Measurements from ENCODE around the gene TCEAL3.
"Not testable (repeated sequence)": the region's sequence is repeated elsewhere in the genome, so short reads cannot be mapped to it uniquely, and the experiment has no call there.

TCEAL3 gene, protein sequence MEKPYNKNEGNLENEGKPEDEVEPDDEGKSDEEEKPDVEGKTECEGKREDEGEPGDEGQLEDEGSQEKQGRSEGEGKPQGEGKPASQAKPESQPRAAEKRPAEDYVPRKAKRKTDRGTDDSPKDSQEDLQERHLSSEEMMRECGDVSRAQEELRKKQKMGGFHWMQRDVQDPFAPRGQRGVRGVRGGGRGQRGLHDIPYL

DNA sequence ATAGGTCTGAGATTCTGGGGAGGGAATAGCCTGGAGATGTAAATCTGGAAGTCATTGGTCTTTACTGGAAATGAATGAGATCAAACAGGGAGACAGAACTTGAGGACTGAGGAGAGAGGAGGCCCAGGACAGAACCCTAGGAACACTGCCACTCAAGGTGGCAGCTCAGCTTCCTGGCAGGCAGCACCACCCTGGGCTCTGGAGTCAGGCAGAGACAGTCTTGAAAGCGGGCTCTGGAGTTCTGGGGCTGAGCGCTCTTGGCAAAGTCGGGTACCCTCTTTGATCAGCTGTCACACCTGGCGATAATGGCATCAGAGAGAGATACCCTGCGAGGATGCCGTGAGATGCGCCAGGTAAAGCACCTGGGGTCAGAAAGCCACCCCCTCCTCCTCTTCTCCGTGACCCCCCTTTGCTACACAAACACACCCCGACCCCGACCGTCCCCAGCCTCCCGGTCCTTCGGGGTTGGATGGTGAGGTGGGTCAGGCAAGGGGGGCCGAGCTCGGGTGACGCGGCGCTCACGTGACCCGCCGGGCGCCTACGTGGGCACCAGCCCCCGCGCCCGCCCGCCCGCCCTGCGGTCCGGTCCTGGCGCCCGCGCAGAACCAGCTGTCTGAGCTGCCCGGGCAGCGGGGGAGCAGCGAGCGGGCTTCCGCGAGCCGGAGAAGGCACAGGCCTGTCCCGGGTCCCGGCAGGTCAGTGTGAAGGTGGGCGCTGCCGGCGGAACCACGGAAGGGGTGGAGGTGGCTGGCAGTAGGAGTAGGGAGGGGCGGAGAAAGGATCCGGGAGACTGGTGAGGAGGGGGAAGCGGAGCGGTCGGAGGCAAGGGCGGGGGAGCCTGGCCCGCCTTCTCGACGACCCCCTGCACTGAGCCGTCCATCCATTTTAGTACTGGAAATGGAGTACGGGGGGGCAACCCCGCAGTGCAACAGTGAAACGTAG lies at the start of gene TCEAL3:
TSS of gene TCEAL3 (plus strand) at position 600 of the 942 bp plus-strand sequence. CDS start 1,102 bp downstream, outside the sequence.
- peak; percentile 54 for DNase-seq

DNA sequence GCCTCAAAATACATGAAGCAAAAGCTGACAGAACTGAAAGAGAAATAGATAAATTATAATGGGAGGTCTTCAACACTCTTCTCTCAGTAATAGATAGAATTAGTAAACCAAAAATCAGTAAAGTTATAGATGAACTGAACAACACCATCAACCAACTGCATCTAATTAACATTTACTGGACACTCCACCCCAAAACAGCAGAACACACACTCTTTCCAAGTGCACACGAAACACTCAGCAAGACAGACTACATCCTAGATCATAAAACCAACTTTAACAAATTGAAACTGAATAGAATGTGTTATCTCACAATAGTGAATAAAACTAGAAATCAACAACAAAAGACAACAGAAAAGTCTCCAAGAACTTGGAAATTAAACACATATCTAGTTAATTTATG lies 47.5 kb upstream of the TCEAL3 start:
- no peak for DNase-seq

DNA sequence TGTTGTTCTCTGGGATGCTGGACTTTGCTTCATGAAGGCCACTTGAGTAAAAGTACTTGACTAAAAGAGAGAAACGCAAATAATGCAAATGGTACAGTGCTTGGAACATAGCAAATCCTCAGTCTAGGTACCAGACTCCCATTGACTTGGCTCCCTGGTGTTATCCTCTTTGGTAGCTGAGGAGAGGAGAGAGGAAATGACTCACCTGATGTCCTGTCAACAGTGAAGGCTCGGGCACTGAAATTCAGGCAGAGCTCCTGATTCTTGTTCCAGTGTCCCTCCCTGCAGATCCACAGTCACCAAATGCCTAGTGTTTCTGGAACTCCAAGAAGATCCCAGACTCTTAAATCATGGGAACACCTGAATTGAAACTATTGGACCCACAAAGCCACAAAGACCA lies 45.0 kb upstream of the TCEAL3 start:
- no peak for DNase-seq

DNA sequence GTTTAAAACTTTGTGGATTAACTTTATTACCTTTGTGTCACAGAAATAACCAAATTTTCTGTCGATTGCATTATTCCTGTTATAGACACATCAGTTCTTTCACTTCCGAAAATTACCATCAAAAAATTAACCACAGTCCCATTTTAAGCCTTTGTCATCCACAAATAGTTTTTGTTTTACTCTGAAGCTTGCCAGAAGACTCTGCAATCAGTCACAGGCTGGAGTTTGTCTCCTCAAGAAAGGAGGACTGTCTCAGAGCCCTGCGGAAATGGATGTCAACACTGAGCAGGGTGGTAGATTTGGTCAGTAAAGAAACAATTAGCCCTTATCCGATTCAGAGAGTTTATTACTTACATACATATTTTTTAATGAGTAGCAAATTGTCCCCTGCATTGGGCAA lies 42.6 kb upstream of the TCEAL3 start:
- no peak for DNase-seq

DNA sequence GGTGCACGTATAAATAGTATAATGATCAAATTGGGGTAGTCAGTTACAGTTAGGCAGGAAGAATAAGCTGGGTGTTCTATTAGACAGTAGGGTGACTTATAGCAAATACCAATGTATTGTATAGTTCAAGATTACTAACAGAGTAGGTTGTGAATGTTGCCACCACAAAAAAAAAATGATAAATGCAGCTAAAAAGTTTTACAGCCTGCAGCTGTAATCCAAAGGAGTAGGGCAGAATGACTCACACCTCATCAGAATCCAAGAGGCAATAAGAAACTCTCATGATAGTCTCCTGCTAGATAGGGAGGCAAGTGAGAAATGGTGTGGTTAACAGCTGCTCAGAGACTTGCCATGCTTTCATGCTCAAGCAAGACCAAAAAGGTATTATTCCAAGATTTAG lies 42.0 kb upstream of the TCEAL3 start:
- DNase-seq: no peak

DNA sequence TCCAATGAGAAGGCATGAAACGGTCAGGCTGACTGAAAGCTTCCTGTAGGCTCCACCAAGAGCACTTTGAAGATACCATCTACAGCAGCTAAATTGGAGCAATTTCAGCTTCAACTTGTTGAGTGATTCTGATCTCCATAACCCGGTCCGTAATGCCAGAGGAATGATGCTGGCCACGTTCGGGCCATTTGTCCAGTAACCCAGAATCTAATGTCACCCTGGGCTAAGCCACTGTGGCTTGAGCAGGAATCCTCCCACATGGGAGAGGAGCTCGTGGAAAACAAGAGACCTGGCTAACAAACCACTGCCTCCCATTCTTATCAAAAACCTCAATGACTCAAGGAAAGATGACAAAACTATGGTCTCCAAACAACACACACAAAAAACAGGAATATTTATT lies 36.6 kb upstream of the TCEAL3 start:
- no peak for DNase-seq

DNA sequence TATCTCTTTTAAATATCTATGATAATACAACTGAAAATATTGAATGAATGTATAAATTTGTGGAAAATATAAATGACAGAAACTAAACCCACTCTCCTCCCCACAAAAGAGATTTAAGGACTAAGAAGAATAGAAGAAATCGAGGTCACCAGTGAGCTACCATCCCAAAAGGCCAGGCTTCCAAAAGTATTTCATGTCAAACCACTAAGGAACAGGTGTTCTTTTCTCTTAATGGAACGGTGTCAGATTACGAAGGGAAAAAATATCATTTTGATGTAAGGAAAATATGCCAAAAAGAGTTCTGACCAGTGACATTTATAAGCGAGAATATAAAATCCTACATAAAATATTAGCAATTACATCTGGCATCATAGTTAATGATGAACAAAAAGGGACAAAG lies 36.0 kb upstream of the TCEAL3 start:
- no peak for DNase-seq

DNA sequence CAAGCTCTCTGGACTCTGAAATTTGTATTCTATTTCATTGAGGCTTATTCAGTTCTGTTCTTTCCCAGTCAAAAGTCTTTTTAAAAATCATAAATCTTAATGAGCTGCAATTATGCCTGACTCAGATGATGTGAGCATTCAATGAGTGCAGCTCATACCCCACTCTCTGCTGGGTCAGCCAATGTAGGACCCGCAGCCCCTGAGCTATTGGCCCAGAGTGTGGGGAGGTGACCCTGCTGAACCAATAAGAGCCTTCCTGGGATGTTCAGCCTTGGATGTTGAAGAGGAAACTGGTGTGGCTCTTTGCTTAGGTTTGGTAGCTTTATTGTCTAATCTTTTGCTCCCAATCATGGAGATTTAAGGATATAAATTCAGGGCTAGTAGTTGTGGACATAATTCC lies 34.6 kb upstream of the TCEAL3 start:
- DNase-seq: no peak

DNA sequence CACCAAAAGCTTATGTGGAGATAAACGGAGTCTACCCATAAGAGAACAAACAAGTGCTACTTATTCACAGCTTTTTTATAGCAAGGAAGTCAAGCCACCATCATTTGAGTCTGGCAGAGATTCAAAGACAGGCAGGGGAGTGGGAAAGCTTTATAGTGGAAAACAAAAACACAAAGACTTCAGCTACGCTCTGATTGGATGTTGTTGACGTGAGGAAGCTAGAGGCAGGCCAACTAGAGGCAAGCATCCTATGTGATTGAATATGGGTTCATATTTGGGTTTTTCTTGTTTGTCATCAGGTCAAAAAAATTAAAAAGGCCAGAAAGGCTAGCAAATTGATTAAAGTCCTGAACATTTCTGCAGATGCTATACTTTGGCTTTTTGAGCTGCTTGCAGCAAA lies 23.2 kb upstream of the TCEAL3 start:
- peak; percentile 4 for DNase-seq

DNA sequence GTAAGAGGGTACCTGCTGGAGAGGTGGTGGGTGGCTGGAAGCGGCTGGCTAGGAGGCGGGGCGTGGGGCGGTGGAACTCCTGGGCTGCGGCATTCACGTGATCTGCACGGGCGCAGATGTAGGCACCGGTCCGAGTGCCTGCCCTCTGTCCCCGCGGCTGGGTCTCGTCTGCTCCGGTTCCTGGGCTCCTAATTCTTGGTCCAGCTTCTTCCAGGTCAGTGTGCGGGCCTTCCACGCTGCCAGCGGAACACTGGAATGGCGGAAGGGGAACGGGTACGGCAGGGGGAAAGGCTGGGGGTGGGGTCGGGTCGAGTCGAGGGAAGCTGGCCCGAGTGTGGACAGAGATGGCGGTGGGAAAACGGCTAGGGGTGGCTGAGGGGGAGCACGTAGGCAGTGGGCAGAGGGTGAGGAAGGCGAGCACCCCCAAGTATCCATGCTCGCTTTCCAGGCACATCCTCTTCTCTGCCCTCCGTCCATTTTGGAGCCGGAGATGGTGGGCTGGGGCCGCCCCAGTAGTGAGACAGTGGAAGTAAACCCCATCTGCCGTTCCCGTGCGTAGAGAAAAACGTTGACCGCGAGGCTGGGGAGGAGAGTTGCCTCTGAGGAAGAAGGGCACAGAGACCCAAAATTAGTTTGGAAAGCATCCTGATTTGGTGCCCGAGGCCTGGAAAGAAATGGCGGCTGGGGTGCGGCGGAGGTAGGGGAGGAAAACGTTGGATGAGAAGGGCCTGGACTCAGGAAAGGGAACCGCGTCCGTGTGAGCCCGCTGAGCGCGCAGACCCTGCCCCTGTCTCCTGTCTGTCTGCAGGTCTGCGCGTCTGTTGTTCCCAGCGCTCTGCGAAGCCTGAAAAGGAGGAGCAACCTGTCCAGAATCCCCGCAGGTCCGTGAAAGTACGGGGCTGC lies 22.1 kb upstream of the TCEAL3 start, which contains the start of gene TCEAL4:
TSS of gene TCEAL4 (plus strand) at position 105 of the 903 bp plus-strand sequence. CDS start 1,161 bp downstream, outside the sequence.
- peak; percentile 63 for DNase-seq

DNA sequence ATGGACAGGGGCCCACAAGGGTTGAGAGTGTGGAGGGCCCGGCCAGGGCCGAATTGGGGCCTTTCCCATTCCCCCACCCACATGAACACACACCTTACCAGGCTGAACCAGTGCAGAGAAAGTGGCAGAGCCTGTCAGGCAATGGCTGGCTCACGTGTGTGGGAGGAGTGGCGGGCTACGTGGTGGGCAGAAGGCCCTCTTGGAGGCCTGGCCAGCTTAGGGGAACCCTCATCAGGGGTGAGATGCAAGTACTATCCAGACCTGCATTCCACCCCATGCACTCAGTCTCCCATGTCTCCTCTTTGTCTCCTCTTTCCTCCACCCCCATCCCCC lies 21.5 kb upstream of the TCEAL3 start:
- peak; percentile 6 for DNase-seq

DNA sequence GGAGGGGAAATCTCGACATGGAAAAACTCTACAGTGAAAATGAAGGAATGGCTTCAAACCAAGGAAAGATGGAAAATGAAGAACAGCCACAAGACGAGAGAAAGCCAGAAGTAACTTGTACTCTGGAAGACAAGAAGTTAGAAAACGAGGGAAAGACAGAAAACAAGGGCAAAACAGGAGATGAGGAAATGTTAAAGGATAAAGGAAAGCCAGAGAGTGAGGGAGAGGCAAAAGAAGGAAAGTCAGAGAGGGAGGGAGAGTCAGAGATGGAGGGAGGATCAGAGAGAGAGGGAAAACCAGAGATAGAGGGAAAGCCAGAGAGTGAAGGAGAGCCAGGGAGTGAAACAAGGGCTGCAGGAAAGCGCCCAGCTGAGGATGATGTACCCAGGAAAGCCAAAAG lies 21.1 kb upstream of the TCEAL3 start:
- no peak for DNase-seq

DNA sequence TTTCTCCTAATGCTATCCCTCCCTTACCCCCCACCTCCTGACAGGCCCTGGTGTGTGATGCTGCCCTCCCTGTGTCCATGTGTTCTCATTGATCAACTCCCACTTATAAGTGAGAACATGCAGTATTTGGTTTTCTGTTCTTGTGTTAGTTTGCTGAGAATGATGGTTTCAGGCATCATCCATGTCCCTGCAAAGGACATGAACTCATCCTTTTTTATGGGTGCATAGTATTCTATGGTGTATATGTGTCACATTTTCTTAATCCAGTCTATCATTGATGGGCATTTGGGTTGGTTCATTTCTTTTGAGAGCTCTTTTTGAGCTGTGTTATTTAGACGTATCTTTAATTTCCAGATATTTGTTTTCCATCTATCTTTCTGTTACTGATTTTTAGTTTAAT lies 15.5 kb upstream of the TCEAL3 start:
- DNase-seq: not testable (repeated sequence)

DNA sequence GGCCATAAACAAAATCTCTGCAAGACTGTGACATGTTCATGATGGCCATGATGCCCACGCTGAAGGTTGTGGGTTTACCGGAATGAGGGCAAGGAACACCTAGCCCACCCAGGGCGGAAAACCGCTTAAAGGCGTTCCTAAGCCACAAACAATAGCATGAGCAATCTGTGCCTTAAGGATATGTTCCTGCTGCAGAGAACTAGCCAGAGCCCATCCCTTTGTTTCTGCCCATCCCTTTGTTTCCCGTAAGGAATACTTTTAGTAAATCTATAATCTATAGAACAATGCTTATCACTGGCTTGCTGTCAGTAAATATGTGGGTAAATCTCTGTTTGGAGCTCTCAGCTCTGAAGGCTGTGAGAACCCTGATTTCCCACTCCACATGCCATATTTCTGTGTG lies 12.6 kb upstream of the TCEAL3 start:
- DNase-seq: not testable (repeated sequence)

DNA sequence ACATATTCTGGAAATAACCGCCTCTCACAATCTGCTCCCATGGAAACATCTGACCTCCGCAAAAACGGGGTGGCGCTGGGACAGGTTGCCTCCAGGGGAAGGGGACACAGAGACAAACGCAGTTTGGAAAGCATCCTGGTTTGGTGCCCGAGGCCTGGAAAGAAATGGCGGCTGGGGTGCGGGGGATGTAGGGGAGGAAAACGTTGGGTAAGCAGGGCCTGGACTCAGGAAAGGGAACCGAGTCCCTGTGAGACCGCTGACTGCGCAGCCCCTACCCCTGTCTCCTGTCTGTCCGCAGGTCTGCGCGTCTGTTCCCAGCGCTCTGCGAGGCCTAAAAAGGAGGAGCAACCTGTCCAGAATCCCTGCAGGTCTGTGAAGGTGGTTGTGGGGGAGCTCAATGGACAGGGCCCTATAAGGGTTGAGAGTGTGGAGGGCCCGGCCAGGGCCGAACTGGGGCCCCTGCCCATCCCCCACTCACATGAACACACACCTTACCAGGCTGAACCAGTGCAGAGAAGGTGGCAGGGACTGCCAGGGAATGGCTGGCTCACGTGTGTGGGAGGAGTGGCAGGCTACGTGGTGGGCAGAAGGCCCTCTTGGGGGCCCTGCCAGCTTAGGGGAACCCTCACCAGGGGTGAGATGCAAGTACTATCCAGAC lies 672 bp downstream of the TCEAL3 start:
- no peak for DNase-seq

DNA sequence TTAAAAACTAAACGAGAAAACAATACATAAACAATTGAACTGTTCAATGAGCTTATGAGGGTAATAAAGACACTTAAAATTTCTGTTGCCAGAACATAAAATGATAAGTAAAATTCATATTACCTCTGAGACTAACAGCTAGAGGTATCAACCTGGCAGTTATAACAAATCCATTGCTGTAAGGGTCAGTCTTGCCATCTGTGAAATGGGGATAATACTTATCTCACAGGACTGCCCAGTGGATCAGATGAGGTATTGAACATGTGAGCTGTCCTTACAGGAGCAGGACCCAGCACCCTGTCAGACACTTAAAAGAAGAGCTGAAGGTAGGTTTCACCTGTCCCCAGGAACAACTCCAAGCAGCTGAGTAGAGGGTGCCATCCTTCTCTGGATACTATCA lies 2.5 kb downstream of the TCEAL3 start:
- DNase-seq: no peak

DNA sequence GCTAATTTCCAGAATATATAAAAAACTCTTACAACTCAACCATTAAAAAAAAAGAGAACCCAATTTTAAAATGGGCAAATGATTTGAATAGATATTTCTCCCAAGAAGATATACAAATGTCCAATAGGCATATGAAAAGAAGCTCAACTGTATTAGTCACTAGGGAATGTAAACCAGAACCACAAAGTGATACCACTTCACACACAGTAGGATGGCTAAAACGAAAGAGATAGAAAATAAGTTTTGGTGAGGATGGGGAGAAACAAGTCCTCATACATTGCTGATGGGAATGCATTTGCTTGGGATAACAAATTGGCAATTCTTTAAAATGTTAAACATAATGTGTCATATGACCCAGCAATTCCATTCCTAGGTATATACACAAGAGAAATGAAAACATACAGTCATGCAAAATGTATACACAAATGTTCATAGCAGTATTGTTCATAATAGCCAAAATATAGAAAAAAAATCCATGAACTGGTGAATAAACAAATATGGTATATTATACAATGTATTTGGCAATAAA lies 5.7 kb downstream of the TCEAL3 start:
- no peak for DNase-seq

DNA sequence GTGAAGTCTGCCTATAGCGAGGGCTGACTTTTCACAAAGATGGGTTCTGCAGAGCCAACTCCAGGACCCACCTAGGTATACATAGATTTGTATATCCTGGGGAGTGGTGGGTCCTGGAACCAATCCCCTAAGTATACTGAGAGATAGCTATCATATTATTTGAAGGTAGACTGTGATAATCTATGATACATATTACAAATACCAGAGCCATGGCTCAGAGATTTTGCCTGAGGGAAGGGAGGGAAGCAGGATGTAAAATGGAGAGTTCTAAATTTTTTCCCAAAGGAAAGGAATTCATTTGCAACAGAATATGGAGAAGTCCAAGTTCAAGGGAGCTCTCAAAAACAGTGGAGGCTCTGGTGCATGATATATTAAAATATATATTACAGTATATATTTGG lies 7.2 kb downstream of the TCEAL3 start:
- no peak for DNase-seq

DNA sequence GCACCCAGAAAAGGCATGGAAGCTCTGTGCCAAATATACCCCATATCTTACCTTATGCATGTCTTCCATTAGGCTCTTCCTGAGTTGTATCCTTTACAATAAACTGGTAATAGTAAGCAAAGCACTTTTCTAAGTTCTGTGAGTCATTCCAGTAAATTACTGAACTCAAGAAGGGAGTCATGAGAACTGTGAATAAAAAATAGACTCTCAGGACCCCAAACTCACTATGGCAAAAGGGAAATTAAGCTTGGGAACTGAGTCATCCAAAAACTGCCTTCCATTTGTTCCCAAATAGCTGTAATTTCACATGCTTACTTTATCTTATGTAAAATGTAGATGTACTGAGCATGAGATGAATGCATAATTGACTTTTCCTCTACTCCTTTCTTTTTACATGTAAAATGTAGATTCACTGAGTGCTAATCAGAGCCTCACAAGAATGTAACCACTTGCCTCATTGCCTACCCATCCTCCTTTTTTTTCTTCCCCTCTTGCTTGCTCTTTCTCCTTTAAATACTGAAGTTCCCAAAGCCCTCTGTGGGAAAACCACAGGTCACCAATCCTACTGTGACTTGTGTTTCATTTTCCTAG lies 8.1 kb downstream of the TCEAL3 start:
- DNase-seq: no peak

DNA sequence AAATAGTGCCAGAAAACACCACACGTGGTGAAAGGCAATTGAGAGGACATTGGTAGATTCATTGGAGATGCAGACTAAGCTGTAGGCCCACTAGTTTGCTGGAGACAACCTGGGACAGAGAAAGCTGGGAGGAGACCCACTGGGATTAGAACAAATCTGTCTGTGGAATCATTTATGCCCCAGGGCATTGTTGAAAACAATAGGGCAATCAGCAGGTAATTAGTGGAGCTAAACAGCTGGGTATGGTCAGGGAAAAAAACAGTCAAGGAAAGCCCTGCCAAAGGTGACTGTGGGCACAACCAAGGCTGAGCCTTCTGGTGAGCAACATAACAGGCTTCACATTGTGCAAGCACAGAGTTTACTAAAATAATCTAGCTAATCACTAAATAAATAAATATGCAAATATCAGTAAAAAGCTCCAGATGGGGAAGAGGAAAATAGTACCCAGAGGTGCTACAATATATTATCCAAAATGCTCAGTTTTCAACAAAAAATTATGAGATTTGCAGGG lies 9.0 kb downstream of the TCEAL3 start:
- no peak for DNase-seq

DNA sequence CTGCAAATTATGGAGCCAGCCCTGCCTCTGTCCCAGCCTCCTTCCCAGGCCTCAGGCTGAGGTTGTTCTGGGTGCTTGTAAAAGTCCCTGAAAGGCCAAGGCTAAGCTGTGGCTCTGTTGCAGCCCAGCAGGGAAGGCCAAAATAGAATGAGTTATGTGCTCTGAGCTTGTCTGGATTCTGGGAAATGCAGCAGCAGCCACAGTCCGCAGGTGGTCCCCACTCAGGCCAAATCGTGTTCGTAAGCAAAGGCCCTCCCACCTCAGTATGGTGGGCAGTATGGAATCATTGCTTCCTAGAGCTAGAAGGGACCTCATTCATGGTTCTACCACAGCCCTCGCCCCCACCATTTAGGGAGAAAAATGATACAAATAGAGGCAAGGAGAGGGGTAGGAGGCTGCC lies 16.3 kb downstream of the TCEAL3 start:
- DNase-seq: no peak

DNA sequence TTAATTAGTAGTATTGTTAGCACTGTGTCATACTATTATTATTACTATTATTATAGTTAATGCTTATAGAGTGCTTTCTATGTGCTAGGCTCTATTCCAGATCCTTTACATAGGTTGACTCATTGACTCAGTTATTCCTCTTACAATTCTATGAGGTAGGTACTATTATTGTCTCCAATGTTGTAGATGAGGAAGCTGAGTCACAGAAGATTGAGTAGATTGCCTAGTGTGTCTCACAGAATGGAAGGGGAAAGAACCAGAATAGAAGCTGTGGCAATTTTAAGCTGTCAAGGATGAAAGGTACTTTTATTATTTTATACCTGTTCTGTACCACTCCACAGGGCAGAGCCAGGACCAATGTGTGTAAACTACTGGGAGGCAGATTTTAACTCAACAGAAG lies 19.1 kb downstream of the TCEAL3 start:
- DNase-seq: no peak

All from hematopoietic multipotent progenitor cell treated with erythropoietin and hydrocortisone succinate and interleukin-3 and kit ligand, for 4 days (in vitro differentiated cells).